Brain microvascular endothelial cell (primary cell): ENCODE measurements around the gene ZNF492.

Experiments used
- DNase-seq: peaks from one replicate; pipeline ENCODE4 v3.0.0-alpha.2; 2020
- H3K27ac ChIP-seq: fragments of 250-450 bp; sonication (Bioruptor Pico); 2 replicates; pipeline ENCODE4 v1.5.1; 2020; ENCODE audit warnings: mild to moderate bottlenecking, moderate library complexity
- H3K27me3 ChIP-seq: fragments of 250-450 bp; sonication (Bioruptor Pico); replicated peaks from 2 replicates; pipeline ENCODE4 v1.5.1; 2020; ENCODE audit warnings: mild to moderate bottlenecking
- H3K36me3 ChIP-seq: fragments of 250-450 bp; sonication (Bioruptor Pico); replicated peaks from 2 replicates; pipeline ENCODE4 v1.5.1; 2020; ENCODE audit warnings: mild to moderate bottlenecking
- H3K4me3 ChIP-seq: 2 replicates; pipeline ENCODE4 v1.5.1; 2011; ENCODE audit warnings: low read depth, mild to moderate bottlenecking, control low read depth, low read length, moderate library complexity
- in situ Hi-C: cut with HindIII; loops from 2 replicates; pipeline ENCODE4 v1.10.0; 2017; ENCODE audit warnings: low sequenced_read_pairs, low pct_ligation_motif_present
- TF ChIP-seq, protein P1 (sequence below): IDR thresholded peaks from 2 replicates; pipeline ENCODE4 v1.5.1; 2011; ENCODE audit warnings: low read depth, mild to moderate bottlenecking, moderate library complexity, low read length, control low read depth, inconsistent platforms; ENCODE audit errors: missing control alignments

Gene ZNF492

GRCh38 chr19:22708983-22709382 lies 74.9 kb downstream of the ZNF492 start:
- H3K4me3 ChIP-seq = no peak overlapping the region
- no peak for DNase-seq
- in situ Hi-C loops = no loop called here
- H3K36me3 ChIP-seq = no peaks in the 10 kb centered on the region
- H3K27me3 ChIP-seq = no peaks in the 10 kb centered on the region
- H3K27ac ChIP-seq = no peak overlapping the region
- TF ChIP-seq, protein P1, sequence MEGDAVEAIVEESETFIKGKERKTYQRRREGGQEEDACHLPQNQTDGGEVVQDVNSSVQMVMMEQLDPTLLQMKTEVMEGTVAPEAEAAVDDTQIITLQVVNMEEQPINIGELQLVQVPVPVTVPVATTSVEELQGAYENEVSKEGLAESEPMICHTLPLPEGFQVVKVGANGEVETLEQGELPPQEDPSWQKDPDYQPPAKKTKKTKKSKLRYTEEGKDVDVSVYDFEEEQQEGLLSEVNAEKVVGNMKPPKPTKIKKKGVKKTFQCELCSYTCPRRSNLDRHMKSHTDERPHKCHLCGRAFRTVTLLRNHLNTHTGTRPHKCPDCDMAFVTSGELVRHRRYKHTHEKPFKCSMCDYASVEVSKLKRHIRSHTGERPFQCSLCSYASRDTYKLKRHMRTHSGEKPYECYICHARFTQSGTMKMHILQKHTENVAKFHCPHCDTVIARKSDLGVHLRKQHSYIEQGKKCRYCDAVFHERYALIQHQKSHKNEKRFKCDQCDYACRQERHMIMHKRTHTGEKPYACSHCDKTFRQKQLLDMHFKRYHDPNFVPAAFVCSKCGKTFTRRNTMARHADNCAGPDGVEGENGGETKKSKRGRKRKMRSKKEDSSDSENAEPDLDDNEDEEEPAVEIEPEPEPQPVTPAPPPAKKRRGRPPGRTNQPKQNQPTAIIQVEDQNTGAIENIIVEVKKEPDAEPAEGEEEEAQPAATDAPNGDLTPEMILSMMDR = no peak
